GM12874 (cell line): ENCODE results near the gene NSD1.

Experiments
- TF ChIP-seq, protein P1 (sequence below): IDR thresholded peaks from 2 replicates; pipeline ENCODE4 v1.5.1; 2011; ENCODE audit warnings: low read depth, mild to moderate bottlenecking, control low read depth, low read length, moderate library complexity; ENCODE audit not compliant: insufficient read depth

Gene NSD1

DNA sequence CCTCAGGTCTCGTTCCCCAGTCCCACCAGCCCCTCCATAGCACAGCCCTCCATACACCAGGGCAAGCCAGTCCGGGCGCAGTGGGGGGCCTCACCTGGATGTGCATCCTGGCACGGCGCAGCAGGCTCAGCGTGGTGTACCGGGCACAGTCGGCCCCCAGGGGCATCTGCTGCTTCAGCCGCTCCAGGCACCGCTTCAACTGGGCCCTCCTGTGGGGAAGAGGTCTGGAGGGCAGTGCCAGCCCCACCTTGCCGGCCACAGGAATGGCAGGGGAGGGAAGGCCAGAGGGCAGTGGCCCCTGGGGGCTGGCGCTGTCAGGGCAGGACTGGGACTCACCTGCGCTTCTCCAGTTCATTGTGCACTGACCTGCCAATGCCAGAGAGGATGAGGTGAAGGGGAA lies 176.8 kb downstream of the NSD1 start:
- TF ChIP-seq, protein P1, sequence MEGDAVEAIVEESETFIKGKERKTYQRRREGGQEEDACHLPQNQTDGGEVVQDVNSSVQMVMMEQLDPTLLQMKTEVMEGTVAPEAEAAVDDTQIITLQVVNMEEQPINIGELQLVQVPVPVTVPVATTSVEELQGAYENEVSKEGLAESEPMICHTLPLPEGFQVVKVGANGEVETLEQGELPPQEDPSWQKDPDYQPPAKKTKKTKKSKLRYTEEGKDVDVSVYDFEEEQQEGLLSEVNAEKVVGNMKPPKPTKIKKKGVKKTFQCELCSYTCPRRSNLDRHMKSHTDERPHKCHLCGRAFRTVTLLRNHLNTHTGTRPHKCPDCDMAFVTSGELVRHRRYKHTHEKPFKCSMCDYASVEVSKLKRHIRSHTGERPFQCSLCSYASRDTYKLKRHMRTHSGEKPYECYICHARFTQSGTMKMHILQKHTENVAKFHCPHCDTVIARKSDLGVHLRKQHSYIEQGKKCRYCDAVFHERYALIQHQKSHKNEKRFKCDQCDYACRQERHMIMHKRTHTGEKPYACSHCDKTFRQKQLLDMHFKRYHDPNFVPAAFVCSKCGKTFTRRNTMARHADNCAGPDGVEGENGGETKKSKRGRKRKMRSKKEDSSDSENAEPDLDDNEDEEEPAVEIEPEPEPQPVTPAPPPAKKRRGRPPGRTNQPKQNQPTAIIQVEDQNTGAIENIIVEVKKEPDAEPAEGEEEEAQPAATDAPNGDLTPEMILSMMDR: no peak

DNA sequence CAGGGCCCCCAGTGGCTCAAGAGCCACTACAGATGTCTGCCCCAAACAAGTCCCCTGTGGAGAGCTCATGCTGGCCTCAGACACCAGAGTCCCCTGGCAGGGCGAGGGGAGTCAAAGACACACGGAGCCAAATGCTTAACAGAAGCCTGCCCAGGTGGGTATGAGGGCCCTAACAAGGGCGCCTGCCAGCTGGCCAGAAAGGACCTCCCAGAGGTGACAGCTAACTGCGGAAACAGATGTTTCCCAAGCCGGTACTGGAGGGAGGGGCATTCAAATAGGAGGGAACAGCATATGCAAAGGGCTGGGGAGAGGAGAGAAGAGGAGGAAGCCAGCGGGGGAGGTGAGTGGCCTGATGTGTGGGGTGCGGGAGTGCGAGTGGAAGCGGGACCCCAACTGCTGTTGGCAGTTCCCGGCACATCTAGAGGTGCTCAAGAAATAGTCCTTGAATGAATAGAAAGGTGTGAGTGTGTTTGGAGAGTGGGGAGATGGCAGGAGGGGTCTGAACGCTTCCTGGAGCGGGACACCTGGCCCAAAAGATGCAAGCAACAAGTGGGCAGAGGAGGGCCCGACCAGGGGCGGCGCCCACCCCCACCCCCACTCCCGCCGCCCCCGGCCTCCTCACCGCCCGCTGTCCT lies 177.3 kb downstream of the NSD1 start:
- TF ChIP-seq, protein P1: no peak

DNA sequence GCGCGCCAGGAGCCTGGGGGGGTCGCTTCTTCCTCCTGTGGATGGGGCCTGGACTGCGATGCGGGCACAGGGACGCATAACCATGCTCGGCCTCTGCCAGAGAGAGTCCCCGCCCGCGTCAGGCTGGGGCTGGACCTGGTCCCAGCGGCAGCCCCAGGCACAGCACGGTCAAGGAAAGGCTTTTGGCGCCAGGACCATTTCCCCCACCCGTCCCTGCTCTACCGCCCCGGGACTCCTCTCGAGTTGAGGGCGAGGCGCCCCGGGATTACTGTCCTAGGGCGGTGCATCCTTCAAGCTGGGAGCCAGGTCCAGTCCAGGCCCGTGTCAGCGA lies 177.8 kb downstream of the NSD1 start:
- TF ChIP-seq, protein P1: no peak

DNA sequence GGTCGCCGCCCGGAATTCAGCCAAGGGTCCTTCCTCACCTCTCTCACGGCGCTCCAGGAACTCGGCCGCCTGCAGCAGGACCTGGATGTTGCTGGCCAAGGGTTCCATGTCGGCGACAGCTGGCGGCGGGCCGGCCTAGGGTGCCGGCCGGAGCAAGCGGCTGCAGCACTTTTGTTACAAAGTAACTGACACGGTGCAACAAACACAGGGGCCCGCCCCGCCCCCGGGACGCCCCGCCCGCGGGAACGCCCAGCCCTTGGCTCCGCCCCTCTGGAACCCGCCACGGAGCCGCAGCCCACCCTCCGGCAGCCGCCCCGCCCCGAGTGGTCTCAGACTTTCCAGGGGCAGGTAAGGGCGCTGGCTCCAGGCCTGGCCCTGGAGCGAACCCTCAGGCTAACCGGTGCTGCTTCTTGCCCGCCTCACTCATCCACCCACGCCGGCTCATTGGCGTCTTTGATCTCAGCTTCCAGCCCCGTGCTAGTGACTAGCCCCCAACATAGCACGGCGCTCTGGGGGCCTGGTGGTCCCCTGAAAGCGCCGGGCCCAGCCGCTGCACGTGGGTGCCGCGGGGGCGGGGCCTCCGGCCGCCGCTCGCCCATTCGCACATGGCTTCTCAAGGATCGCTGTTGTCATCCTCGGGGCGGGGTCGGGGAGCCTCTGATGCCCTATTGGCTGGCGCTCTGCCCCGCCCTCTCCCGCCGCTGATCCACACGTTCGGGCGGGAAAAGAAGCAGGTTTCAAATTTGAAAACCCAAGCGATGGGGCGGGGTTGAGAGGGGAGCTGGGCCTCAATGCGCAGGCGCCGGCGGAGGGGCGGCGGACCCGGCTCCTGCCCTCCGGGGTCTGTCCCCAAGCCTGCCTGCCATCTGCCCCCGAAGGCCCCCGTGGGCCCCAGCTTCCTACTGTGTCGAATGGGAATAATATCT lies 178.4 kb downstream of the NSD1 start, which contains the start of gene MXD3:
TSS of gene MXD3 (minus strand) at position 176 of the 926 bp plus-strand sequence. CDS start at position 108, 68 bp downstream.
- TF ChIP-seq, protein P1: no peak

DNA sequence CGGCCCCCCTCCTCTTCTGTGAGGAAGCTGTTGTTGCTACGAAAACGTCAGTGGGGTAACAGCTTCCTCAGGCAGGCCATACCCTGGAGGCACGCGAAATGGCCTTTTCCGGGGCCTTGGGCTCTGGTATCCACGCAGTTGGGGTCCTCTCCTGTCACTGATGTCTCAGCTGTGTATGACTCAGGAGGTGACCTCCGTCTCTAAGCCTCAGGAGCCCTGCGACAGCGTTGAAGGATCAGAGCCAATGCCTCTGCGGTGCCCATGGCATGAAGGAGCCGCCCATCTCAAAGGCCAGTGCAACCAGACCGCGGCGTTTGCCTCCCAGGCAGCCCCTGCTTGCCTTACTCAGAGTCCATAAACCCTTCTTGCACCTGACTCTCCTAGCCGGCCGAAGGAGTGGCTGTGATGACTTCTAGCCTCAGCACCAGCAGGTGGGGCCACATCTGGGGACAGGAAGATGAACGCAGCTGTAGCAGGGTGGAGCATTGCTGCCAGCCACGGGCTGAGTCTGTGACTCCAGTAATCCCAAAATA lies 179.1 kb downstream of the NSD1 start:
- TF ChIP-seq, protein P1: 0 out of 2 replicates have a peak, but pooled peaks have one; percentile 27

DNA sequence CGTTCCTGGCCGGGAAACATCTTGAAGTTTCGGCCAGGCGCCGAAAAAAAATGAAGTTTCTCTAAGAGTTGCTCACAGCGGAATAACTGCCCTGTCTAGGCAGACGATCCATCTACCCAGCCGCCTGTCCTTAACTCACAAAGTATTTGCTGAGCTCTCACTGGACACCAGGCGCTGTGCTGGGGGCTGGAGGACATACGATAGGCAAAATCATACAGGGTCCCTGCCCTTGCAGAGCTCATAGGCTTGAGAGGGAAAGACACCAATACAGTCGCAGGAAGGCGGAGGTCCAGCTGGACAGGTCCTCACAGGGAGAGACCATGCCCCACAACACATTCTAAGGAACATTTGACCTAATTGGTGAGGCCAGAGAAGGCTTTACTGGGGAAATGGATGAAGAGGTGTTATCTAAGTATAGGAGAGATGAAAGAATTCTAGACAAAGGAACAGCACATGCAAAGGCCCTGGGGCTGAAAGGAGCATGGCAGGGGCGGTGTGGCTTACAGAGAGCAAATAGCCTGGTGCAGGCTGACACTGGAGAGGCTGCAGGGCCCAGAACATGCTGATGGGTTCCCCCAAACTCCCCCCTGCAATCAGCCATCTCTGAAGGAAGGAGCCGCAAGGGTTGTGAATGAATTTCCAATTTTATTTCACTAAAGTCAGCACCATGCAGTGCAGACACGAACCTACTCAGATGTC lies 180.1 kb downstream of the NSD1 start:
- TF ChIP-seq, protein P1: no peak
